Spleen (tissue), 11 donors: Measurements from ENCODE around the gene ATXN1. TPM values are rescaled to one million over a fixed set of nuclear protein-coding genes. Genes with fewer than 3 reads are reported as not detected.

Source experiments
- DNase-seq: peaks from one replicate; pipeline ENCODE4 v3.0.0-alpha.2; 2020
- H3K27ac ChIP-seq, 8 donors: fragments of 200-600 bp; sonication (generic) in 7 of 8; 1 replicate in 4 of 8; 2 replicates in 4 of 8; pipeline versions ENCODE4 v1.5.0 to v1.8.0; 2016 to 2021; ENCODE audit warnings: inconsistent platforms in 4 of 8, mild to moderate bottlenecking in 4 of 8, moderate library complexity in 1 of 8
- H3K27me3 ChIP-seq, 7 donors: fragments of 200-600 bp; sonication (generic) in 6 of 7; replicated peaks in 1 of 7; 1 replicate in 4 of 7; 2 replicates in 3 of 7; pipeline versions ENCODE4 v1.5.0 to v1.8.0; 2016 to 2021; ENCODE audit warnings: inconsistent platforms in 3 of 7, mild to moderate bottlenecking in 1 of 7
- H3K36me3 ChIP-seq, 6 donors: fragments of 200-600 bp; sonication (generic) in 5 of 6; 1 replicate in 4 of 6; 2 replicates in 2 of 6; pipeline versions ENCODE4 v1.5.0 to v1.8.0; 2016 to 2021; ENCODE audit warnings: inconsistent platforms in 2 of 6
- H3K4me1 ChIP-seq, 6 donors: fragments of 200-600 bp; sonication (generic) in 5 of 6; 1 replicate in 3 of 6; 2 replicates in 3 of 6; pipeline versions ENCODE4 v1.5.0 to v1.8.0; 2016 to 2021; ENCODE audit warnings: inconsistent platforms in 3 of 6
- H3K4me3 ChIP-seq, 8 donors: fragments of 200-600 bp; sonication (generic) in 7 of 8; 1 replicate in 4 of 8; 2 replicates in 4 of 8; pipeline versions ENCODE4 v1.5.0 to v1.8.0; 2016 to 2021; ENCODE audit warnings: inconsistent platforms in 4 of 8, mild to moderate bottlenecking in 4 of 8, moderate library complexity in 2 of 8
- H3K9me3 ChIP-seq, 8 donors: fragments of 200-600 bp; sonication (generic) in 7 of 8; 1 replicate in 4 of 8; 2 replicates in 4 of 8; pipeline versions ENCODE4 v1.5.0 to v1.8.0; 2016 to 2021; ENCODE audit warnings: inconsistent platforms in 4 of 8
- CTCF ChIP-seq, 11 experiments: fragments of 200-600 bp in 7 of 11; fragments of 450-650 bp in 4 of 11; sonication (generic) in 4 of 11; IDR thresholded peaks in 8 of 11; conservative IDR thresholded peaks in 3 of 11; 1 replicate in 7 of 11; 2 replicates in 4 of 11; pipeline versions ENCODE4 v1.4.0 to v1.8.0; 2016 to 2021; ENCODE audit warnings: antibody characterized with exemption in 11 of 11, inconsistent platforms in 4 of 11, mild to moderate bottlenecking in 1 of 11
- POLR2A ChIP-seq, 3 donors: fragments of 450-650 bp; IDR thresholded peaks; one replicate each; pipeline ENCODE4 v1.5.1; 2017; ENCODE audit warnings: antibody characterized with exemption in 3 of 3, mild to moderate bottlenecking in 1 of 3
- POLR2AphosphoS5 ChIP-seq, 3 donors: sonication (generic); formaldehyde crosslinking; IDR thresholded peaks; one replicate each; pipeline ENCODE4 v1.5.1; 2017; ENCODE audit warnings: antibody characterized with exemption in 3 of 3
- WGBS, 5 donors: extraction: QIAGEN DNeasy Blood & Tissue Kit in 3 of 5; methylation state at CpG; one replicate each; pipeline versions ENCODE4 v1.1.5 to v1.1.7; 2013 to 2018; 5-methylcytosine and 5-hydroxymethylcytosine counted together
- intact Hi-C: fragments of 100-400 bp; cut with DNase I; formaldehyde crosslinking; loops from one replicate; pipeline ENCODE4 v1.15.0; 2023; ENCODE audit warnings: low total_unique reads
- polyA plus RNA-seq, 3 donors: library from polyadenylated mRNA; stranded (reverse); fragments of 200-250 nt; gene quantifications; one replicate each; pipeline ENCODE4 v1.2.1, GENCODE V29; 2013
- total RNA-seq, 7 donors: library from RNA; depleted of rRNA in 3 of 7; stranded (reverse); fragments of >200 nt in 3 of 7; fragmentation: NEBNext Ultra II Directional in 4 of 7; extraction: Animal tissue kit (Norgen Biotek cat#: 25700) in 4 of 7; gene quantifications; one replicate each; pipeline versions ENCODE4 v1.1.0 to v1.2.1, GENCODE V29; 2016 to 2021
- donor health status: healthy with polysubstance abuse.
- donor health status: DM: no; HTN: no; CAD: no; lungs with moderate emphysema.
- donor health status: DM: no; HTN: no; CAD: no.
- donor health status: Bipolar disorder and iron deficiency.
- donor health status: healthy.
- donor health status: DM: no; HTN: no; CAD: no.
- donor health status: DM: yes; HTN: yes; CAD: no.

The ATXN1 gene
- total and polyA plus RNA-seq, 10 donors: 3.5 to 123 (median 73.9) TPM

- peak overlapping the region in 2 of 8 donors; percentile 16 to 55 for H3K4me3 ChIP-seq
- peak overlapping the region in 4 of 8 donors; percentile 54 to 78 (median 64) for H3K27ac ChIP-seq
- peaks cover 0 to 4% (median 0%) of the 10 kb centered on the region in 6 donors for H3K36me3 ChIP-seq
- TF ChIP-seq CTCF (IDR thresholded peaks at IDR 0.05 in 8 of 11, conservative IDR thresholded peaks at IDR 0.05 in 3 of 11) (no peak), POLR2AphosphoS5 (IDR thresholded peaks at IDR 0.05) (no peak), POLR2A (IDR thresholded peaks at IDR 0.05) (no peak)
- WGBS, 5 donors: 66 to 89% (median 85%) methylated on average over 7 of the region's 7 CpGs
- H3K9me3 ChIP-seq: no peaks in the 10 kb centered on the region
- peaks cover 8 to 79% (median 41%) of the 10 kb centered on the region in 6 donors for H3K4me1 ChIP-seq
- intact Hi-C loops: no loop called here
- H3K27me3 ChIP-seq: no peaks in the 10 kb centered on the region
- no peak for DNase-seq
Measured at GRCh38 chr6:16437095-16437494, 324.2 kb downstream of the ATXN1 start.

- TF ChIP-seq POLR2AphosphoS5 (IDR thresholded peaks at IDR 0.05) (peak in 1 of 3 donors; percentile 71), POLR2A (IDR thresholded peaks at IDR 0.05) (no peak)
- Histone ChIP-seq H3K4me1 (peaks cover 8 to 84% (median 46%) of the 10 kb centered on the region in 6 donors), H3K36me3 (peaks cover 0 to 4% (median 0%) of the 10 kb centered on the region in 6 donors), H3K4me3 (peak overlapping the region in 2 of 8 donors; percentile 16 to 55), H3K27me3 (no peaks in the 10 kb centered on the region), H3K27ac (peak overlapping the region in 5 of 8 donors; percentile 36 to 78 (median 59)), H3K9me3 (no peaks in the 10 kb centered on the region)
- intact Hi-C loops: no loop called here
- WGBS, 5 donors: 56 to 73% (median 62%) methylated on average over 2 of the region's 2 CpGs
- DNase-seq: no peak
Measured at GRCh38 chr6:16436550-16436949, 324.7 kb downstream of the ATXN1 start.

GRCh38 chr6:16434885-16435284 is 326.4 kb downstream of the ATXN1 start:
- H3K4me3 ChIP-seq: no peak overlapping the region
- no peaks in the 10 kb centered on the region for H3K9me3 ChIP-seq
- H3K4me1 ChIP-seq: peaks cover 8 to 90% (median 51%) of the 10 kb centered on the region in 6 donors
- DNase-seq: no peak
- no peak for TF ChIP-seq POLR2AphosphoS5 (IDR thresholded peaks at IDR 0.05)
- TF ChIP-seq CTCF (IDR thresholded peaks at IDR 0.05 in 8 of 11, conservative IDR thresholded peaks at IDR 0.05 in 3 of 11): no peak
- no peak for TF ChIP-seq POLR2A (IDR thresholded peaks at IDR 0.05)
- WGBS, 5 donors: 79 to 95% (median 90%) methylated on average over 4 of the region's 4 CpGs
- no peaks in the 10 kb centered on the region for H3K36me3 ChIP-seq
- intact Hi-C loops: no loop called here
- no peaks in the 10 kb centered on the region for H3K27me3 ChIP-seq
- peak overlapping the region in 4 of 8 donors; percentile 54 to 78 (median 64) for H3K27ac ChIP-seq

GRCh38 chr6:16433338-16433890 is 327.8 kb downstream of the ATXN1 start:
- no peak for DNase-seq
- Histone ChIP-seq H3K4me3 (no peak overlapping the region), H3K27me3 (no peaks in the 10 kb centered on the region), H3K4me1 (peaks cover 5 to 77% (median 45%) of the 10 kb centered on the region in 6 donors), H3K27ac (peak overlapping the region in 3 of 8 donors; percentile 52 to 69 (median 58)), H3K9me3 (no peaks in the 10 kb centered on the region), H3K36me3 (no peaks in the 10 kb centered on the region)
- intact Hi-C loops: no loop called here
- WGBS, 5 donors: 78 to 89% (median 86%) methylated on average over 11 of the region's 11 CpGs
- TF ChIP-seq POLR2A (IDR thresholded peaks at IDR 0.05) (no peak), CTCF (IDR thresholded peaks at IDR 0.05 in 8 of 11, conservative IDR thresholded peaks at IDR 0.05 in 3 of 11) (no peak), POLR2AphosphoS5 (IDR thresholded peaks at IDR 0.05) (no peak)
